GM18873 (cell line): ENCODE results near the gene SALL4.
"Not testable (repeated sequence)": the region's sequence is repeated elsewhere in the genome, so short reads cannot be mapped to it uniquely, and the experiment has no call there.

Experiments
- ATAC-seq: cut with Tn5 transposase; IDR thresholded peaks from one replicate; pipeline ENCODE4 v1.9.1; 2021; ENCODE audit warnings: mild to moderate bottlenecking, moderate library complexity, moderate number of reproducible peaks; ENCODE audit not compliant: unreplicated experiment, low FRiP score

Gene SALL4

DNA sequence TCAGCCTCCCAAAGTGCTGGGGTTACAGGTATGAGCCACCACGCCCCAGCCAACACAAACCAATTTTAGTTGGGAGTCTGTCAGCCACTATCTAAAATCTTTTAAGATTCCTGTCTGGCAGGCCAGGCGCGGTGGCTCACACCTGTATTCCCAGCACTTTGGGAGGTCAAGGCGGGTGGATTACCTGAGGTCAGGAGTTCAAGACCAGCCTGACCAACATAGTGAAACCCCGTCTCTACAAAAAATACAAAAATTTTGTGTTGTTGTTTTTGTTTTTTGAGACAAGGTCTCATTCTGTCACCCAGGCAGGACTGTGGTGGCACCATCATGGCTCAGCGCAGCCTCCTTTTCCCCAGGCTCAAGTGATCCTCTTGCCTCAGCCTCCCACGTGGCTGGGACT lies 62.0 kb downstream of the SALL4 start:
- ATAC-seq, result not testable (repeated sequence)

- ATAC-seq, result no peak
Measured at GRCh38 chr20:51739722-51740249, 62.5 kb downstream of the SALL4 start.

DNA sequence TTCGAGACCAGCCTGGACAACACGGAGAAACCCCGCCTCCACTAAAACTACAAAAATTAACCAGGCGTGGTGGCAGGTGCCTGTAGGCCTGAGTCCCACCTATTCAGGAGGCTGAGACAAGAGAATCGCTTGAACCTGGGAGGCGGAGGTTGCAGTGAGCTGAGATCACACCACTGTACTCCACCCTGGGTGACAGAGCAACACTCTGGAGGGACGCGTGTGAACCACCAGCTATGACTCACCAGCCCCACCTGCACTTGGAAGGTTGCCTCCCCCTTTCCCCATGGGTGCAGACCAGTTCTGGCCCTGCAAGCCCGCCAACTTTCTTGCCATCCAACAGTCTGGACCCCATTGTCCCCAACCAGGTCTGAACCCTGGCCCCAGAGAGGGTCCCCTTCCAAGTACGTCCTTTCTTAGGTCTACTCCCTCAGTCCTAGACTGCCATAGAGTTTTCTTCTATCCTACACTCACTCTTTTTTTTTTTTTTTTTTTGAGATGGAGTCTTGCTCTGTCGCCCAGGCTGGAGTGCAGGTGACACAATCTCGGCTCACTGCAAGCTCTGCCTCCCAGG lies 63.4 kb downstream of the SALL4 start:
- ATAC-seq, result no peak

DNA sequence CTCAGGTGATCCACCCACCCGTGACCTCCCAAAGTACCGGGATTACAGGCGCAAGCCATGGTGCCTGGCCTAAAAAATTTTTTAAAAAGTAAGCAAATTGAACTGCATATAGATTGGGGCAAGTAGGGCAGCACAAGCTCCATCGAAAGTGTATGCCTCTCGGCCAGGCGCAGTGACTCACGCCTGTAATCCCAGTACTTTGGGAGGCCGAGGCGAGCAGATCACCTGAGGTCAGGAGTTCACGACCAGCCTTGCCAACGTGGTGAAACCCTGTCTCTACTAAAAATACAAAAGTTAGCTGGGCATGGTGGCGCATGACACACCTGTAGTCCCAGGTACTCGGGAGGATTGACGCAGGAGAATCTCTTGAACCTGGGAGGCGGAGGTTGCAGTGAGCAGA lies 64.1 kb downstream of the SALL4 start:
- ATAC-seq, result not testable (repeated sequence)

GRCh38 chr20:51736947-51737346 lies 65.4 kb downstream of the SALL4 start:
- no peak for ATAC-seq

- no peak for ATAC-seq
Measured at GRCh38 chr20:51735728-51736600, 66.4 kb downstream of the SALL4 start.

DNA sequence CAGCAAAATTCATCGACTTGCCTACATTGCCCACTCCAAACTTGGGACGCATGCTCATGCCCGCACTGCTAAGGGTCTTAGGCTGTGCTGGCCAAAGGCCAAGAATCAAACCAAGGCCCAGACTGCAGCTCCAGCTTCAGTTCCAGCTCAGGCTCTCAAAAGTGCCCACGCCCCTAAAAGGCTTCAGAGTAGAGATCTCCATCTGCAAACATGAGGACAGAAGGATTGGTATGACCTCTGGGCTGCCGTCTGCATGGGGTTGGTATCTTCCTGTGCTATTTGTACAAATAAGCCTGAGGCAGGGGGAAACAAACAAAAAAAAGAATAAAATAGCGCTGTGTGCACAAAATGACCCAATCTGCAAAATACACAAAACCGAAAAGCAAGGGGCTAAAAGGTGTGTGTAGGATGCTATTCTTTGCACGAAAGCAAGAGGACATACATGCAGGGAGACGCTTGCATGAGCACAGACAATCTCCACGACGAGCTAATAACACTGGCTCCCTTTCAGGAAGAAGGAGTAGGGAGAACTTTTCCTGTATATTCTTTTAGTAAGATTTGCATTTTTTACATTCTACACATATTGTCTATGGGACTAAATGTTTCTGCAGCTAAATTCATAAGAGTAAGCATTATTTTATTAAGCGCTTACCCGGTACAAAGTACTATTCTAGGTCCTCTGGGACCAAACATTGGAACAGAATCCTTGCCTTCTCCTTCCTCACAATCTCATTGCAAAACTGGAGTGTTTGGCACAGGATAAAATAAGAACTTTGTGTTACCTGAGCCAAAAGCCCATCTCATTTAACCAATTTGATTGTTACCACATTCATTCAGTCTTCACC lies 67.2 kb downstream of the SALL4 start:
- no peak for ATAC-seq

DNA sequence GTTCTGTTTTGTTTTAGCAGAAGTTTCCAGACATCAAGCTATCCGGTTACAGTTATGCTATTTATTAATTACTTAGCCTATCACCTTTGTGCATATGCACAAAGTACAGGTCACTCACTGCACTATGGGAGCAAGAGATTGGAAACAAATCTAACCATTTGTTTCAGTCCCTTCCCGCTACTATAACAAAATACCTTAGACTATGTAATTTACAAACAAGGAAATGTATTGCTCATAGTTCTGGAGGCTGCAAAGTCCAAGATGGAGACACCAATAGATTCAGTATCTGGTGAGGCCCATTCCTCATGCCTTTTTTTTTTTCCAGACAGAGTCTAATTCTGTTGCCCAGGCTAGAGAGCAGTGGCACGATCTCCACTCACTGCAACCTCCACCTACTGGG lies 69.3 kb downstream of the SALL4 start:
- no peak for ATAC-seq
